ENCODE measurements around the gene NUP62. TPM values are rescaled to one million over a fixed set of nuclear protein-coding genes. Genes with fewer than 3 reads are reported as not detected.

The NUP62 gene
- total RNA-seq, 4 donors from 2014 or later, result 25.8 to 29.2 (median 27.6) TPM

DNA sequence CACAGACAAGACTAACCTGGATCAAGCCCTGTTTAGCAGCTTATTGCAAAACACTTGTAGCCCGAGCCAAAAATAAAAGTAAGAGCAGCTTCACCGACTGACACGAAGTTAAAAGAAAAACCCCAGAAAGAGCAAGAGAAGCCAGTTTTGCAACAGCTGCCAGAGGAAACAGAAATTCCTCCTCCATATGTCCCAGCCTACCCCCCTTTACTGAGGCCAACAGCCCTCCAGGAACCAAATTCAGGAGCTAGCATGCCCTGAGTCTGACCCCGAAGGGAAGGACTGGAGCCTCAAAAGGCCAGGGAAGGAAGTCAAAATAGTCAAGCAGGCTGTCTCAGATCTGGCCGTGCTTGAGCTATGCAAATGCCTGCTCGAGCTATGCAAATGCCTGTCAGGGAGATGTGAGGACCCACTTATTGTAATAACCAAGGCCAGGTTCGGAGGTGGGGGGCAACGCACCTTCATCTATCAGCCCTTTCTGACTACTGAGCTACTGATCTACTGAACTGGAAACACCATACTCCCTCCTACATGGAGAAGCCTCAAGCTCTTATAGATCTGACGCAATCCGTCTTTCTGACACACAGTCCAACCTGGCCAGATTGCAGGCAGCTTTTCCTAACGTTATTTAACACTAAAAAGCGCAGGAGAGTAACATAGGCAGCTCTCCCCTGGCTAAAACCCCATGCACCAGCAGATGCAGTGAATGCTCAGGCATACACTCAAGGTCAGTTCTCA lies 25.0 kb upstream of the NUP62 start:
- TF ChIP-seq, protein P1, sequence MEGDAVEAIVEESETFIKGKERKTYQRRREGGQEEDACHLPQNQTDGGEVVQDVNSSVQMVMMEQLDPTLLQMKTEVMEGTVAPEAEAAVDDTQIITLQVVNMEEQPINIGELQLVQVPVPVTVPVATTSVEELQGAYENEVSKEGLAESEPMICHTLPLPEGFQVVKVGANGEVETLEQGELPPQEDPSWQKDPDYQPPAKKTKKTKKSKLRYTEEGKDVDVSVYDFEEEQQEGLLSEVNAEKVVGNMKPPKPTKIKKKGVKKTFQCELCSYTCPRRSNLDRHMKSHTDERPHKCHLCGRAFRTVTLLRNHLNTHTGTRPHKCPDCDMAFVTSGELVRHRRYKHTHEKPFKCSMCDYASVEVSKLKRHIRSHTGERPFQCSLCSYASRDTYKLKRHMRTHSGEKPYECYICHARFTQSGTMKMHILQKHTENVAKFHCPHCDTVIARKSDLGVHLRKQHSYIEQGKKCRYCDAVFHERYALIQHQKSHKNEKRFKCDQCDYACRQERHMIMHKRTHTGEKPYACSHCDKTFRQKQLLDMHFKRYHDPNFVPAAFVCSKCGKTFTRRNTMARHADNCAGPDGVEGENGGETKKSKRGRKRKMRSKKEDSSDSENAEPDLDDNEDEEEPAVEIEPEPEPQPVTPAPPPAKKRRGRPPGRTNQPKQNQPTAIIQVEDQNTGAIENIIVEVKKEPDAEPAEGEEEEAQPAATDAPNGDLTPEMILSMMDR (IDR thresholded peaks at IDR 0.05; ENCODE audit: low read depth), result no peak

DNA sequence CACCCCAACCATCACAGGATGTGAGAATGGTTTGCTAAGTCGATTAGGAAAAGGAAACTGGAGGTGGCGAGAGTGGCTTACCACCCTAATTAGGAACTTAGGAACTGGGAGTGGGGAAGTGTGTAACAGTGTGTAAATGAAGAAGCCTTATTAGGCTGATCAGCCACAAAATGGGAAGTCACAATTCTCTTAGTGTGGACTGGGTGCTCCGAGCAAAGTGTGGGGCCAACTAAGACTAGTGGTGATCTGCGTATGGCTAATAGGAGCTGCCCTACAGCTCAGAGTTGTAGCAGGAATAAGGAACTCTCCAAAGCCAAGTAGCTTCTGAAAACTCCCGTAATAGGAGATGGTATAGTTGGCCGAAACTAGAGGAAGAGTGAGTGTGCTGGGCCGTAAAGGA lies 24.1 kb upstream of the NUP62 start:
- TF ChIP-seq, protein P1 (IDR thresholded peaks at IDR 0.05; ENCODE audit: low read depth), result no peak

DNA sequence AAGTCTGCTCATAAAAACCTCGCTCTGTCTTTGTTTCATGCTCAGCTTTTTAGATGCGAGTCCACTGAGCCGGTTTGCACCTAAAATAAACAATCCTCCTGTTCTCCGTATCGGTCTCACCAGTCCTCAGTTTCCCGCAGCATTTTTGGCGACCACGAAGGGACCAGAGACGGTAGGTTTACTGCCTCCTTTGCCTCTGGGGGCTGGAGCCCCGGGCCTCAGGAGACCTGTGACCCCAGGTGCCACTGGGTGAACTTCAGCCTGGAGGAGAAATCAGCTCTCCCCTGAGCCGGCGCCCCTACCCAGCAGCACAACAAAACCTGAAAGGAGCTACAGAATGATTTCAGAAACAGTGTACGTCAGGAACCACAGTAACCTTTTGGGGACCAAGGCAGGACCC lies 23.6 kb upstream of the NUP62 start:
- TF ChIP-seq, protein P1 (IDR thresholded peaks at IDR 0.05; ENCODE audit: low read depth), result no peak

DNA sequence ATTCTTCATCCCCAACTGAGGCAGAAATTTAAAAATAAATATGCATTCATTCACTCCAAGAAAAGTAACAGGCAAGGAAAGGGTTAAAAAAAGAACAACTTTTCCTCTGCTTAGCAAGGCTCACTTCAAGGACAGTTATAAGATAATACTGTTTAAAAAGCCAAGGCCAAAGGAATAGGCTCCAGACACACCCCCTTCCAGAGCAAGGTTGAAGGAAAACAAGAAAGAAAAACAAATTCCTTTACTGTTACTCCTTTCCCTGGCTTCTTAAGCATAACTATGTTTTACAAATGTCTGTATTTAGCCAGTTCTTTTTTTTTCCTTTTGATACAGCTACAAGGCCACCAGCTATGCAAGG lies 23.2 kb upstream of the NUP62 start:
- TF ChIP-seq, protein P1 (IDR thresholded peaks at IDR 0.05; ENCODE audit: low read depth), result no peak

DNA sequence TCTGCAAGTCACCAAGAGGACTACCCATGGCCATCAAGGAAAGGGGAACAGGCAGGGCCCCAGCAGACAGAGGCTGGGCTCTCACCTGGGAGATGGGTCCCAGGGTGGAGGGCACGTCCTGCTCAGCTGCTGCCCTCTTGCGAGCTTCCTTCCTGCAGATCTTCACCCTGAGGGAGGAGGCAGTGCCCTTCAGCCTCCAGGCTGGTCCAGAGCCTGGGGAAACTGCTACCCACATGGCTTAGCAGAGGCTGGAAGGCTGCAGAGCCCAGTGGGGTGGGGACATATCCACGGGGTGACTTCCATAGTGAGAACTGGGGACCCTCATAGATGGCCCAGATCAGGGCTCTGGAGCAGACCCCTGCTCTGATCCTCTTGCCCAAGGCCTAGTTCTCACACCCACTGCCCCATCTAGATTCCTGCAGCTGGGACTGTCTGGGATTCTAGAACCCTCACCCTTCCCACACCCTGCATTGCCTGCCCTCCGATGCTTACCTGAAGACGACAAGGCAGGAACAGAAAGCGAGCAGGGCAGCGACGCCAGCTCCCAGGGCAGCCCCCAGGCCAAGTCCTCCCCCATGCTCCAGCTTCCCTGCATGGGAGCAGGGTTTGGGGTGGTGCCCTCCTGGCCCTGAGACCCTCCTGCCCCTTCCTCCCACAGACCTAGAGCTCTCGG lies 22.6 kb upstream of the NUP62 start:
- TF ChIP-seq, protein P1 (IDR thresholded peaks at IDR 0.05; ENCODE audit: low read depth), result no peak

DNA sequence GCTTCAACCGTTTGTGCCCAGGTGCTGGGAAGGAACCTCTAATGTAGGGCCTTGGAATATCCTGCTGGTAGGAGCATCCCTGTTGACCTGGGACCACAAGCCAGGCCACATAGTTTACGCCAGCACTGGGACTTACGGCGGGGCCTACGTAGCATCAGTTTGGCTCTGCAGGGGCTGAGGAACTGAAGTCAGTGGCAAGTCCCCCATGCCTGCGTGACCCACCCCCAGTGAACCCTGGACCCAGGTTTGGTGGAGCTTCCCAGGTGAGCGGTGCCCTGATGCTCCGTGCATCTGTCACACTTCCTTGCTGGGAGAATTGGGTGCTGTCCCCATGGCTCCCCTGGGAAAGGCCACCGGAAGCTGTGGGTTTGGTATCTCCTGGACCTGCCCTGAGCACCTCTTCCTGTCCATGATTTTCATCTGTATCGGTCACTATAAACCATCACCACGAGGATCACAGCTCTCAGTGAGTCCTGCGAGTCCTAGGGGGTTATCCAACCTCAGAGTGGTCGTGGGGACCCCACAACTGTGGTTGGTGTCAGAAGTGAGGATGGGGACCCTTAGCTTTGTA lies 21.7 kb upstream of the NUP62 start:
- TF ChIP-seq, protein P1 (IDR thresholded peaks at IDR 0.05; ENCODE audit: low read depth), result no peak

DNA sequence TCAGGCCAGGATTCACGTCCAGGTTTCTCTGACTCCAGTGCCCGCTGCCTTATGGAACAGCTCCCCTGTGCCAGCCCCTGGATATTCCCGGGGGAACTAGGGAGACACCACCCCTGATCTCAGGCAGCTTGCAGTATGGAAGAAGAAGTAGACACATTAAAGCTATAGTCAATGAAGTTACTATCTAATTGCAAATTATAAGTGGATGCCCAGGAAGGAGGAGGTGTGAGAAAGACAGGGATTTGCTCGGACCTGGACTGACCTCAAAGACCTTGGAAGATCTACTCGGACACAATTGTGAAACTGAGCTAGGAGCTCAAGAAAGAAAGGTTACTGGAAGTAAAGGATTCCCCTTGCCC lies 21.3 kb upstream of the NUP62 start:
- TF ChIP-seq, protein P1 (IDR thresholded peaks at IDR 0.05; ENCODE audit: low read depth), result no peak

Data from subcutaneous adipose tissue (tissue), 4 donors.